Spleen (tissue), 7 donors: ENCODE data around the gene SKA3.
A peak's percentile ranks its signal among the peaks of the same experiment; 100 is the strongest.

Experiments used
- CTCF ChIP-seq, 11 experiments: fragments of 200-600 bp in 7 of 11; fragments of 450-650 bp in 4 of 11; sonication (generic) in 4 of 11; IDR thresholded peaks in 8 of 11; conservative IDR thresholded peaks in 3 of 11; 1 replicate in 7 of 11; 2 replicates in 4 of 11; pipeline versions ENCODE4 v1.4.0 to v1.8.0; 2016 to 2021; ENCODE audit warnings: antibody characterized with exemption in 11 of 11, inconsistent platforms in 4 of 11, mild to moderate bottlenecking in 1 of 11
- POLR2A ChIP-seq, 3 donors: fragments of 450-650 bp; IDR thresholded peaks; one replicate each; pipeline ENCODE4 v1.5.1; 2017; ENCODE audit warnings: antibody characterized with exemption in 3 of 3, mild to moderate bottlenecking in 1 of 3
- POLR2AphosphoS5 ChIP-seq, 3 donors: sonication (generic); formaldehyde crosslinking; IDR thresholded peaks; one replicate each; pipeline ENCODE4 v1.5.1; 2017; ENCODE audit warnings: antibody characterized with exemption in 3 of 3
- donor health status: DM: no; HTN: no; CAD: no; lungs with moderate emphysema.
- donor health status: DM: no; HTN: no; CAD: no.
- donor health status: DM: no; HTN: no; CAD: no.

GRCh38 chr13:21152251-21152899 lies 24.0 kb downstream of the SKA3 start:
- TF ChIP-seq CTCF (IDR thresholded peaks at IDR 0.05 in 8 of 11, conservative IDR thresholded peaks at IDR 0.05 in 3 of 11) (no peak), POLR2A (IDR thresholded peaks at IDR 0.05) (no peak), POLR2AphosphoS5 (IDR thresholded peaks at IDR 0.05) (peak in 1 of 3 donors; percentile 16)
